WTC11 (cell line): ENCODE measurements around the gene SUCLA2.

Source experiments
- CREB1 ChIP-seq: sonication (generic); formaldehyde crosslinking; IDR thresholded peaks from 2 replicates; pipeline ENCODE4 v1.8.0; 2023; ENCODE audit warnings: mild to moderate bottlenecking, missing genetic modification reagents
- TF ChIP-seq, protein P1 (sequence below): sonication (generic); formaldehyde crosslinking; IDR thresholded peaks from 2 replicates; pipeline ENCODE4 v1.8.1; 2023; ENCODE audit warnings: mild to moderate bottlenecking, missing genetic modification reagents, borderline replicate concordance
- TF ChIP-seq, protein P2 (sequence below): sonication (generic); formaldehyde crosslinking; IDR thresholded peaks from 2 replicates; pipeline ENCODE4 v1.8.1; 2023; ENCODE audit warnings: mild to moderate bottlenecking, missing genetic modification reagents, moderate library complexity
- TF ChIP-seq, protein P3 (sequence below): fragments of 200-600 bp; IDR thresholded peaks from 2 replicates; pipeline ENCODE4 v1.8.0; 2022; ENCODE audit warnings: antibody characterized with exemption

DNA sequence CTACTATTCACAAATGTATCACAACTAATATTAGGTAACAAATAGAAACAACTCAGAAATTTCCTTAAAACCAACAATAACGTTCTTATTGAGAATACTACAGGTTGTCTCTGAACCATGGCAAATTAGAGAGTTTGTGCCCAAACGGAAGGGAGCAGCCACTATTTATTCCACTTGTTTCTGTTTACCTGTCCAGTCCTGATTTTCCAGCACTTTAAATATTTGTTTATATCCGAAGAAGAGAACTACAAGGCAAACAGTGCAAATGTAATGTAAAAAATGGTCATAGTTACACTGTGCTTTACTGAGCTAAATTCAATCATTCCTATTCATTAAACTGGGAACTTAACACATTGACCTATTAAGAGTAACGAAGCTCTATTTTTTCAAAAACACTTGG lies 9.2 kb downstream of the SUCLA2 start:
- no peak for TF ChIP-seq CREB1 (CRISPR knock-in tag)
- TF ChIP-seq, protein P1, sequence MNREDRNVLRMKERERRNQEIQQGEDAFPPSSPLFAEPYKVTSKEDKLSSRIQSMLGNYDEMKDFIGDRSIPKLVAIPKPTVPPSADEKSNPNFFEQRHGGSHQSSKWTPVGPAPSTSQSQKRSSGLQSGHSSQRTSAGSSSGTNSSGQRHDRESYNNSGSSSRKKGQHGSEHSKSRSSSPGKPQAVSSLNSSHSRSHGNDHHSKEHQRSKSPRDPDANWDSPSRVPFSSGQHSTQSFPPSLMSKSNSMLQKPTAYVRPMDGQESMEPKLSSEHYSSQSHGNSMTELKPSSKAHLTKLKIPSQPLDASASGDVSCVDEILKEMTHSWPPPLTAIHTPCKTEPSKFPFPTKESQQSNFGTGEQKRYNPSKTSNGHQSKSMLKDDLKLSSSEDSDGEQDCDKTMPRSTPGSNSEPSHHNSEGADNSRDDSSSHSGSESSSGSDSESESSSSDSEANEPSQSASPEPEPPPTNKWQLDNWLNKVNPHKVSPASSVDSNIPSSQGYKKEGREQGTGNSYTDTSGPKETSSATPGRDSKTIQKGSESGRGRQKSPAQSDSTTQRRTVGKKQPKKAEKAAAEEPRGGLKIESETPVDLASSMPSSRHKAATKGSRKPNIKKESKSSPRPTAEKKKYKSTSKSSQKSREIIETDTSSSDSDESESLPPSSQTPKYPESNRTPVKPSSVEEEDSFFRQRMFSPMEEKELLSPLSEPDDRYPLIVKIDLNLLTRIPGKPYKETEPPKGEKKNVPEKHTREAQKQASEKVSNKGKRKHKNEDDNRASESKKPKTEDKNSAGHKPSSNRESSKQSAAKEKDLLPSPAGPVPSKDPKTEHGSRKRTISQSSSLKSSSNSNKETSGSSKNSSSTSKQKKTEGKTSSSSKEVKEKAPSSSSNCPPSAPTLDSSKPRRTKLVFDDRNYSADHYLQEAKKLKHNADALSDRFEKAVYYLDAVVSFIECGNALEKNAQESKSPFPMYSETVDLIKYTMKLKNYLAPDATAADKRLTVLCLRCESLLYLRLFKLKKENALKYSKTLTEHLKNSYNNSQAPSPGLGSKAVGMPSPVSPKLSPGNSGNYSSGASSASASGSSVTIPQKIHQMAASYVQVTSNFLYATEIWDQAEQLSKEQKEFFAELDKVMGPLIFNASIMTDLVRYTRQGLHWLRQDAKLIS: no peak
- TF ChIP-seq, protein P2, sequence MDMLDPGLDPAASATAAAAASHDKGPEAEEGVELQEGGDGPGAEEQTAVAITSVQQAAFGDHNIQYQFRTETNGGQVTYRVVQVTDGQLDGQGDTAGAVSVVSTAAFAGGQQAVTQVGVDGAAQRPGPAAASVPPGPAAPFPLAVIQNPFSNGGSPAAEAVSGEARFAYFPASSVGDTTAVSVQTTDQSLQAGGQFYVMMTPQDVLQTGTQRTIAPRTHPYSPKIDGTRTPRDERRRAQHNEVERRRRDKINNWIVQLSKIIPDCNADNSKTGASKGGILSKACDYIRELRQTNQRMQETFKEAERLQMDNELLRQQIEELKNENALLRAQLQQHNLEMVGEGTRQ (CRISPR knock-in tag): no peak
- TF ChIP-seq, protein P3, sequence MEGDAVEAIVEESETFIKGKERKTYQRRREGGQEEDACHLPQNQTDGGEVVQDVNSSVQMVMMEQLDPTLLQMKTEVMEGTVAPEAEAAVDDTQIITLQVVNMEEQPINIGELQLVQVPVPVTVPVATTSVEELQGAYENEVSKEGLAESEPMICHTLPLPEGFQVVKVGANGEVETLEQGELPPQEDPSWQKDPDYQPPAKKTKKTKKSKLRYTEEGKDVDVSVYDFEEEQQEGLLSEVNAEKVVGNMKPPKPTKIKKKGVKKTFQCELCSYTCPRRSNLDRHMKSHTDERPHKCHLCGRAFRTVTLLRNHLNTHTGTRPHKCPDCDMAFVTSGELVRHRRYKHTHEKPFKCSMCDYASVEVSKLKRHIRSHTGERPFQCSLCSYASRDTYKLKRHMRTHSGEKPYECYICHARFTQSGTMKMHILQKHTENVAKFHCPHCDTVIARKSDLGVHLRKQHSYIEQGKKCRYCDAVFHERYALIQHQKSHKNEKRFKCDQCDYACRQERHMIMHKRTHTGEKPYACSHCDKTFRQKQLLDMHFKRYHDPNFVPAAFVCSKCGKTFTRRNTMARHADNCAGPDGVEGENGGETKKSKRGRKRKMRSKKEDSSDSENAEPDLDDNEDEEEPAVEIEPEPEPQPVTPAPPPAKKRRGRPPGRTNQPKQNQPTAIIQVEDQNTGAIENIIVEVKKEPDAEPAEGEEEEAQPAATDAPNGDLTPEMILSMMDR: no peak
